ENCODE measurements around the gene MAP1LC3B2. TPM values are rescaled to one million over a fixed set of nuclear protein-coding genes. Genes with fewer than 3 reads are reported as not detected.

MAP1LC3B2 gene
- total RNA-seq, 4 donors from 2014 or later, result 1.1 to 1.8 (median 1.8) TPM; not detected in 1

- H3K27me3 ChIP-seq, result no peaks in the 10 kb centered on the region
- H3K36me3 ChIP-seq, result no peaks in the 10 kb centered on the region
- H3K9me3 ChIP-seq, result peaks cover 0 to 26% (median 0%) of the 10 kb centered on the region in 3 donors
- TF ChIP-seq POLR2A (IDR thresholded peaks at IDR 0.05), result no peak
- H3K27ac ChIP-seq, result no peak overlapping the region
- no peak overlapping the region for H3K4me3 ChIP-seq
- 100% methylated on average over 1 to 2 of the region's 4 CpGs for WGBS, 2 donors (ENCODE audit: low coverage in 1 of 2)
- ATAC-seq, result no peak
- peaks cover 0 to 11% (median 0%) of the 10 kb centered on the region in 3 donors for H3K4me1 ChIP-seq
Observed at GRCh38 chr12:116621194-116621593, 62.0 kb downstream of the MAP1LC3B2 start.

GRCh38 chr12:116624516-116624915 is 65.3 kb downstream of the MAP1LC3B2 start:
- ATAC-seq, result no peak
- 40% methylated on average over 2 of the region's 8 CpGs; no CpG with 5 or more reads in 1 of the 2 donors for WGBS, 2 donors (ENCODE audit: low coverage in 1 of 2)

GRCh38 chr12:116626153-116626552 is 67.0 kb downstream of the MAP1LC3B2 start:
- Histone ChIP-seq H3K4me1 (peaks cover 0 to under 1% (median 0%) of the 10 kb centered on the region in 3 donors), H3K27me3 (no peaks in the 10 kb centered on the region), H3K36me3 (no peaks in the 10 kb centered on the region), H3K27ac (no peak overlapping the region), H3K9me3 (peaks cover 0 to 18% (median 0%) of the 10 kb centered on the region in 3 donors), H3K4me3 (no peak overlapping the region)
- no peak for ATAC-seq
- WGBS, 2 donors (ENCODE audit: low coverage in 1 of 2), result 72 to 80% methylated on average over 3 to 4 of the region's 5 CpGs
- TF ChIP-seq EP300 (IDR thresholded peaks at IDR 0.05) (no peak), POLR2AphosphoS5 (IDR thresholded peaks at IDR 0.05) (no peak), POLR2A (IDR thresholded peaks at IDR 0.05) (no peak), CTCF (IDR thresholded peaks at IDR 0.05) (no peak)

More at GRCh38 chr12:116624516-116624915, 65.3 kb downstream of the MAP1LC3B2 start:
- Histone ChIP-seq H3K9me3 (peaks cover 0 to 18% (median 0%) of the 10 kb centered on the region in 3 donors), H3K36me3 (no peaks in the 10 kb centered on the region), H3K27ac (no peak overlapping the region), H3K27me3 (no peaks in the 10 kb centered on the region), H3K4me3 (no peak overlapping the region), H3K4me1 (peaks cover 0 to 11% (median 0%) of the 10 kb centered on the region in 3 donors)
- TF ChIP-seq EP300 (IDR thresholded peaks at IDR 0.05) (no peak), POLR2A (IDR thresholded peaks at IDR 0.05) (no peak), POLR2AphosphoS5 (IDR thresholded peaks at IDR 0.05) (no peak), CTCF (IDR thresholded peaks at IDR 0.05) (no peak)

Other genes starting within 250 kb of the MAP1LC3B2 start
- gene SPRING1, start 178.7 kb downstream of the MAP1LC3B2 start, total RNA-seq, result 10 to 100 TPM in 3 of 4 donors, 1 to 10 TPM in 1; 5.8 to 18.7 (median 13.4) TPM
- gene RNFT2, start 178.9 kb downstream of the MAP1LC3B2 start, total RNA-seq, result under 1 TPM in 2 of 4 donors, not detected in 2; 0.31 to 0.54 TPM

Measured in gastroesophageal sphincter (tissue), 4 donors.